GM19328 (cell line): ENCODE results near the gene HTR1A.

Experiments used
- ATAC-seq: cut with Tn5 transposase; IDR thresholded peaks from one replicate; pipeline ENCODE4 v1.9.1; 2021; ENCODE audit warnings: mild to moderate bottlenecking, moderate library complexity; ENCODE audit not compliant: unreplicated experiment

The HTR1A gene

DNA sequence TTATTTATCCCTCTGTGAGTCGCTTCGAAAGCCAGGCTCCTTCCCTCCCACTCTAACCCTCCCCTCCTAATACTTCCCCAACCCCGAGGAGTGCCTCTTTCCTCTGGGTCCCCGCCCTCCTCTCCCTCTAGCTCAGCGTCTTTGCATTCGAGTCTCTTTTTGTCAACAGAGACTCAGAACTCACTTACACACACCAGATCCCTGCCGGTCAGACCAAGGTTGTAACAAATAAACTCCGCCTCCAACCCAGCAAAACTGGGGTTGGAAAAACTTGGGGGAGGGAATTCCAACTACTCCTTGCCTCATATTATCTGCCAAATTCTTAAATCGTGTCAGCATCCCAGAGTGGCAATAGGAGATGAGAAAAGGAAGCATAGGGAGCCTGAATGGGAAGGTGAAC is at the start of gene HTR1A:
Gene HTR1A, minus strand, starts transcription at position 167 of the 400 bp plus-strand sequence. CDS start 726 bp downstream, outside the sequence.
- no peak for ATAC-seq

DNA sequence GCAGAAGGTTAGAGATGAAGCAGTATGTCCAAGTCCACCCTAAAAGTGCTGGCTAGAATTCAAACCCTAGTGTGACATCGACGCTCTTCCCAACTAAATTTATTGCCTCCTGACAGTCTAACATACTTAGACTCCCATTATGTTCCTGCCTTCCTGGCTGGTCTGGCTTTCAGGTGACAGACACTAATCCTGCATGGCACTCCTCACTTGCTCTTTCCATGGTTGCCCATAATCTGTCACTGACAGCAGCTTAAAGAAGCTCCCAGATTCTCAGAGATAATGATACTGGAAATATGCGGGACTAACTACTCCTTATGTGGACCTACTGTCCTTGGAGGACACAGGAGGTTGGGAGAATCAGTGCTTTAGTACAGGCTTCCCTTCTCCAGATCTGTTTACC is 41.7 kb upstream of the HTR1A start:
- no peak for ATAC-seq

DNA sequence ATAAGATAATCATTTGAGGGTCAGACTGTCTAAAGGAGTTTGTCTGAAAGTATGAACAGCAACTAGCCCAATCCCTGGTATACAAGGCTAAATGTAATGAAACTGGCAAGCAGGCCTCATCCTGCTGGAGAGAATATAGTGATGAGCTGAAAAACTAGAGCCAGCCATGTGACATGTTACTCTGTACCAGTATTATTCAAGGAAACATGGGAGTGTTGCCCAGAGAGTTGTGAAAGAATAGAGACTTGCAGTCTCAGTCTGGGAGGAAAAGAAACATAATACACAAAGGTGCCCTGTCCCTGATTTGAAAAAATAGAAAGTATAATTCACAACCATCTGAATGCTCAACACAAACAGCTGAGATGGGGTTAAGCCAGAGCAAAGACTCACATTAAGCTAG is 37.9 kb upstream of the HTR1A start:
- no peak for ATAC-seq

DNA sequence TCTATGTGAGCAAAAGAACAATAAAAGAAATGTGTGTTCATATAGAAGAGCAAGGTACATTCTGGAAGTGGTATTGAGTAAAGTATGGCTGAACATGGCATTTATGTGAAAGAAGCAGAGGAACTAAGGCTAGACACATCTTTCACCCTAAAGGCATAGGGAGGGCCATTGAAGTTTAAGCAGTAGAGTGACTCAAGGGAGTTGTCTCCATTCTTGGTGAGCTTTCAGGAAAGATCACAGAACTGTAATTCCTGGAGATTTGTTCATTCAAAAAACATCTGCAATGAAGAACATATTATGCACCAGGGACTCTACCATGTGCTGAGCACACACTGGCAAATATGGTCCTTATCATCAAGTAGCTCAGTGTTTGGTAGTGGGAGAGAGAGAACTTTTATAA is 24.8 kb upstream of the HTR1A start:
- no peak for ATAC-seq

DNA sequence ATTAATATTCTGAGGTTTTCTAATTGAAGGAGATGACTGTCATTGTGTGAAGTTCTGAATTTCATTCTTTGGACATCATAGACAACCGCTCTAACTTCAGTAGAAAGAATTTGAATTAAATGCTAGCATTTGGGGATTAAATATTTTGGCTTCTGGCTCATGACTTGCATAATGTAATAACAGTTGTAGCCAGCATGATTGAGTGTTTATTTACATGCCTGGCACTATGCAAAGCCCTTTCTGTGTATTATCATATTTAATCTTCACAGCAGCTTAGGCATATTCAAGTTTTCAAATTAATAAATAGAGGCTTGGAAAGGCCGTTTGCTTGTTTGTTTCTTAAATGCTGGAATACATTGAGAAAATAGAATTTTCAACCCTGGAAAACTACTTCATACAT is 19.6 kb upstream of the HTR1A start:
- no peak for ATAC-seq

DNA sequence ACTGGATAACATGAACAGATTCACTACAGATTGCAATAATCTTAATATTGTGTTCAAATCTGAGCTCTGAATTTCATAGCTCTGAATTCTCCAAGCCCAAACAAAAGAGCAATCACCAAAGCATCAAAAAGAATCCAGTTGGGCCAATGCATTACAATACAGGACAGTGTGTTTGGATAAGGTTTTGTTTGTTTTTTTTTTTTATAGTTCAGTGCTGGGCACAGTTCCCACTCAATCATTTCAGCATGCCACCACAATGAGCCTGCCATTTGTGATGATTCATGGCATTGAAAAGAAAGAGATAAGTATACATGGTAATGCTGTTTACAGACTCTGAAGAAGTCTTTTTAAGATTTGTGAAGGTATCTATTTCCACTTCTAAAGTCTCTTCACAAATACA is 1.7 kb upstream of the HTR1A start:
- ATAC-seq: no peak

DNA sequence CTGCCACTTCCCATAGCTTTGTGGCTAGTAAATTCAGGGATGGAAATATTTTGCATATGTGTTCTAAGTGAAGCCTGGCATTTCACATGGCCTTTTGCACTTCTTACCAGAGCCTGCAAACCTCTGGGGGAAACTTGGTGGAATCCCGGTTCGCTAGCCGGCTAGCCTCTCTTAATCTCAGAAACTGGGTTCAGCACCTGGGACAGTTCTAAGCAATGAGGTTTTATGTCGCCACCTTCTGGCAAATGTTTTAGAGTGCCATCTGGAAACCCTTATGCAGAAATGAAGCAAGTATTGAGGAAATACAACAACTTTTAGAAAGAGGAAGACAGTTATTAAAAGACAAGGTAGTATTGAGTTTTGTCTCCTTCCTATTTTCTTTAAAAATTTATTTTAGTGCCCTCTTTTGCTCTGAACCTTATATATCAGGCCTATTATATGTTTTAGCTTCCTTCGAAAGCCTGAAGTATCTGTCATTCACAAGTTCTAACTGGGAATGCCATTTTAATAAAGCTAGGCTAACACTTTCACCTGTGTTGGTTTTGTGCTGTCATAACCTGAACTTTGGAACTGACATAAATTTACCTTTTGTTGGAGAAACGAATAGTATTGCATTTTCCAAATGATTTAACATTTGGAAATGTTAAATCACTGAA is 963 bp upstream of the HTR1A start:
- ATAC-seq: no peak

DNA sequence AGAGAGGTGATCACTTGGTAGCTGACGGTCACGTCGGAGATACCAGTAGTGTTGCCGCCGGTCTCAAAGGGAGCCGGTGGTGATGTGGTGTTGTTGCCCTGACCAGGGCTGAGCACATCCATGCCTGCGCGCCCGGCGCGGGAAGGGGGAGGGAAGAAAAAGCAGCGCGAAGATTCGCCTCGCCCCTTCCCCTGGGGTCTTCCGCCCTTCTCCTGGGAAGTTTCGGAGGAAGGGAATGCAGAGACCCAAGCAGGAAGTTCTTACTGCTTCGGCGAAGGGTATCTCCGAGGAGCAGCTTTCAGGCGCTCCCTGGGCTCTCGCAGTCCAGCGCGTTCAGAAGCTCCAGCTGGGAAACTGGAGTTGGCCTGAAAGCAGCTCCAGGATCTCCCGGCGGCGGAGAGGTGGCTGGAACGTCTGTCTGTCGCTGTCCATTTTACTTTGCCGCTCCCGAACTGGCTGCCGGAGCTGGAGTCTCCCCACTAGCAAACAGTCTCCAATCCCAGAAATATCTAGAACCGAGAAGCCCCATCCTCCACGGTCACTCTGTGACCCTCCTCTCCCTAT is 565 bp downstream of the HTR1A start:
- no peak for ATAC-seq

DNA sequence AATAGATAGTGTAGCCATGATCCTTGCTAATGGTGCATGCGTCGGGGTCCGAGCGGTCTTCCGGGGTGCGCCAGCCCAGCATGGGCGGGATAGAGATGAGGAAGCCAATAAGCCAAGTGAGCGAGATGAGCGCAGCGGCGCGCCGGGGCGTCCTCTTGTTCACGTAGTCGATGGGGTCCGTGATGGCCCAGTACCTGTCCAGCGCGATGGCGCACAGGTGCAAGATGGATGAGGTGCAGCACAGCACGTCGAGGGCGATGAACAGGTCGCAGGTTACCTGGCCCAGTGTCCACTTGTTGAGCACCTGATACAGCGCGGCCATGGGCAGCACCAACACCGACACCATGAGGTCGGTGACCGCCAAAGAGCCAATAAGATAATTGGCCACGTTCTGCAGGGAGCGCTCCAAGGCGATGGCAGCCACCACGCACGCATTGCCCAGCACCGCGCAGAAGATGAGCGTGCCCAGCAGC is 1.1 kb downstream of the HTR1A start:
- no peak for ATAC-seq

DNA sequence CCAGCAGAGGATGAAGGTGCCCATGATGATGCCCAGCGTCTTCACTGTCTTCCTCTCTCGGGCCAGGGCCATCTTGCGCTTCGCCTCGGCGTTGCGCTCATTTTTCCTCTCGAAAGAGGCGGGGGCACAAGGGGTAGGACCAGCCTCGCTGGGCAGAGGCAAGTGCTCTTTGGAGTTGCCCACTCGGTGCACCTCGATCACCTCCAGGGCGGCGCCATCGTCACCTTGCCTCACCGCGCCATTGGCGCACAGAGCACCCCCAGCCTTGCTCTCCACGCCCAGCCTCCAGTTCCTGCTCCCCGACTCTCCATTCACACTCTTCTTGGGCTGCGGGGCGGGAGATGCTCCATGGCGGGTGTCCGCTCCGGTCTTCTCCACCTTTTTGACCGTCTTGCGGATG is 1.6 kb downstream of the HTR1A start:
- no peak for ATAC-seq

DNA sequence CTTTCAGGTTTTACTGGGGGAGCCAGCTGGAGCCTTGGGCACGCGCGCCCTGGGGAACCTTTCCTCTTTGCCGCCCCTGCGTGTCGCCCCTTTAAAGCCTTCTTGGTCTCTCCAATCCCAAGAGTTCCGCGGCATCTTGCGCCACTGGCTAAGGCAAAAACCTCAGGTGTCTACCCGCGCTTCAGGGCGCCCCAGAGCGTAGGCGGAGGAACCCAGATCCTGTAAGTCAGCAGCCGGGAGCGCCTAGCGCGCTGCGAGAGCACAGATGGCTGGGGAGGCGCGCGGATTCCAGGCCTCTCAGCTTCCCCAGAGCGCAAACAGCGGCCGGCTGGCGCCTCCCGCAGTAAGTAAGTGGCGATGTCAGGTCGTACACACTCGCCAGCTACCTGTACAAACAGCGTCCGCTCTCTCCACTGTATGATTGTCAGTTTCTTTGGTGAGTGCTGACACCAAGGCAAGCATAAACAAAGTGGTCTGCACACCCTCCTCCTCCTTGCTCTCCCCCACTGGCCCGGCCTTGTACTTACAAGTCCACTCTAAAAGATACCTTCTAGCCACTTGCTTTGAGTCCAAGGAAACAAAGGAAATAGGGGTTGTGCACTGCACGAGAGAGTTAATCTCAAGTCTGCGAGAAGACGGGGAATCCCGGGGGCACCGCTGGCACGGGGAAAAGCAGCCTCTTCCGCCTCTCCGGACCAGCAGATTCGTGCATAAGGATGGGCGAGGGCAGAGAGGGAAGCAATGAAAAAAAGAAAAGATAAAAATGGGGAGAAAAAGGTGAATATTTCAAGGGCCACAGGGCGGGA is 2.9 kb downstream of the HTR1A start:
- ATAC-seq: no peak

DNA sequence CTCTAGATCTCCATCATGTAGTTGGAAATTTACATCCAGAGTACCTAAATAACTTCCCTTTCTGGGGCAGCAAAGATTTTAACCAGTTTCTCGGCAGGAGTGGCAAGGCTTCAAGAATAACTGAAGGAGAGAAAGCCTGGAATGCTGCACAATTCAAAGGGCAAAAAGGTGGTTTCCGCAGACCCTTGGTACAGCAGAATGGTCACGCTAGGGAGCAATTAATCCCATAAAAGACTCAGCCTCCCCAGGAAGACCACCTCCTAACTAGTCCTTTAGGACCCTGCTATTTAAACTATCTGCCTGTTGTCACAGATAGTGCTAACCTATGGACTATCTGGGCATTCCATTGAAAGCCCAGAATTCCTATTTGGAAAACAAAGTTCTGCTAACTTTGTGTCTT is 3.6 kb downstream of the HTR1A start:
- no peak for ATAC-seq

DNA sequence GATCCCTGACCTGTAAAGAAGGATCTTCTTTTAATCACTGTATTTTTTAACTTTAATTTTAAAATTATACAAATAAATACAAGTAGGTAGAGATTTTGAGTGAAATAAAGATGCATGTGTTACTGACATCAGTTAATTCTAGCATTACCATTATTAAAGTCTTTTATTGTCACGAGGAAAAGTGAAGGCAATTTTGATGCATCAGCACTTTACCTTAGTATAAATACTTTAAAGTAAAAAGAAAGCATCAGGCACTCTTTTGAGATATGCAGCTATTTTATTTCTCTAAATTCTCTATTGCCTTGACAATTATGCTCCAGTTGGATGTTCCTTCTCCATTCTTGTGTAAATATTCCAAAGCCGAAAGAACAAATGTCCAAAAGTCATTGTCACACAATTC is 4.6 kb downstream of the HTR1A start:
- no peak for ATAC-seq

DNA sequence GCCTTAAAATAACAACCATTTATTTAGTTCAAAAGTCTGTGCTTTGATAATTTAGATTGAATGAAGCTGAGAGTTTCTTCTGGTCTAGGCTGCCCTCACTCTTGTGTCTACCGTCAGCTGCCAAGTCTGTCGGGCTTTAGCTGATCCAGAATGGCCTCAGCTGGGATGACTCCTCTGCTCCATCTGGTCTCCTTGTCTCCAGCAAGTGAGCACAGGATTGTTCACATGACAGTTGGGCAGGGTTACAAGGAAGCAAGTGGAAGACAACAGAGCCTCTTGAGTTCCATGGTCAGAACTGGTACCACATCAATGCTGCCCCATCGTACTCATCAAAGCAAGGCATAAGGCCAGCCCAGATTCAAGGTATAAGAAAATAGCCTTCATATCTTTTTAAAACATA is 9.0 kb downstream of the HTR1A start:
- no peak for ATAC-seq

DNA sequence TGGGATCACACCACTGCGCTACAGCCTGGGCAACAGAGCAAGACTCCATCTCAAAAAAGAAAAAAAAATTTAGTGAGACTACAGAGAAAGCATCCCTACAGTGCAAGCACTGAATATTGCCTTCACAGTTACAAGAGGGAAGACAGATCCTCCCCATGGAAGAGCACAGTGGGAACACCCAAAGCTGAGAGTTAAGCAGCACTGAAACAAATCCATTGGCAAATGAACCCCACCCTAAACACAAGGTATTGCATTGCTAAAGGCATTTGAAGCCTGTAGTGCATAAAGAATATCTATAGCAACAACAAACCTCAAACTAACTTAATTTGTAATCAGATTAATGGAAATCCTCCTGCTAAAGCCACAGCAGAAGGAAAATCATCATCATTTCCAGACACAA is 27.1 kb downstream of the HTR1A start:
- no peak for ATAC-seq

DNA sequence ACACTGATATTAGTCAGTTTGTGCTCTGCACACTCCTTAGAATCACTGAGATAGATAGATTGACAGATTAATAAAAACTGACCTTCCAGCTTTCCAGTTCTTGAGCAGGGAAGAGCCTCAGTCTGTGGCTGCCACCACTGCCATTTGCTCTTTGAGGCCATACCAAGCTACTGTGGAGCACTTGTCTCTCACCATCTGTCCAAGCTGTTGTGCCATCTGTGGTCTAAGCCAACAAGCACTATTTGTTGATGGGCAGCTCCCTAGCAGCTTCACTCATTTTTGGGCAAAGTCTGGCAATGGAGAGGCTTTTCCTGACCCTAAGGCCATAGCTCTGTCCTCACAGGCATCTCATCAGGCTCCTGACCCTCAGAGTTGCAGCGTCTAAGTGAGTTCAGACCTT is 30.4 kb downstream of the HTR1A start:
- ATAC-seq: no peak

DNA sequence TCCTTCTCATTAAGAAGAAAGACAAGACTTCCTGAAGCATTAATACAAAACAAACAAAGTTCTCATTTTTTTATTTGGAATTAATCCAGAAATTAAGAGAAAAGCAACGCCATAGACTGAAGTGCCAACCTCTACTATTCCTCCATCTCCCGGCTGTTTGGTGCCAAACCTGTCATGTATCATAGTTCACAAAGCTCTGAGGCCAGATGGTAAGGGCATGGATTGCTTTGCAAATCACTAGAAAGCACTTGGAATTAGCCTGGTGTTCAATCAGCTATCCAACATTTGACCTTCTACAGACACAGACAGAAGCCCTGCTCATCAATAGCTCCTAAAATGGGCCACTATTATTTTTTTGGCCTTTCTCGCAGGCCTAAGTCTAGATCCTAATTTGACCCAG is 33.8 kb downstream of the HTR1A start:
- ATAC-seq: no peak

DNA sequence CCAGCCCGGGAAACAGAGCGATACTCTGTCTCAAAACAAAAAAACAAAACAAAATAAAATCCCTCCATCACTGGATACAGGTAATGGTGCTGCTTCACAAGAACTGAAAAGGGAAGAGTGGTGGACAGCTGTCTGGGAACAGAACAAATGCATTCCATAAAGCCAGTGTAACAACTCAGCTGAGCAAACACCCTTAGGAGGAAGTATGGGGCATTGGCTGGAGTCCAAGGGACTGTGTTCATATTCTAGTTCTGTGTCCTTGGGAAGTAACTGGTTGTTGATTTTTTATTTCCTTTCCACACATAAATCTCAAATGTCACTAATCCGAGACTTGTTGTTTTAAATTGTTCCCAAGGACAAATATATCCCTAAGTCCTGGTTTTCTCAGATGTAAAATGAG is 38.3 kb downstream of the HTR1A start:
- ATAC-seq: no peak

DNA sequence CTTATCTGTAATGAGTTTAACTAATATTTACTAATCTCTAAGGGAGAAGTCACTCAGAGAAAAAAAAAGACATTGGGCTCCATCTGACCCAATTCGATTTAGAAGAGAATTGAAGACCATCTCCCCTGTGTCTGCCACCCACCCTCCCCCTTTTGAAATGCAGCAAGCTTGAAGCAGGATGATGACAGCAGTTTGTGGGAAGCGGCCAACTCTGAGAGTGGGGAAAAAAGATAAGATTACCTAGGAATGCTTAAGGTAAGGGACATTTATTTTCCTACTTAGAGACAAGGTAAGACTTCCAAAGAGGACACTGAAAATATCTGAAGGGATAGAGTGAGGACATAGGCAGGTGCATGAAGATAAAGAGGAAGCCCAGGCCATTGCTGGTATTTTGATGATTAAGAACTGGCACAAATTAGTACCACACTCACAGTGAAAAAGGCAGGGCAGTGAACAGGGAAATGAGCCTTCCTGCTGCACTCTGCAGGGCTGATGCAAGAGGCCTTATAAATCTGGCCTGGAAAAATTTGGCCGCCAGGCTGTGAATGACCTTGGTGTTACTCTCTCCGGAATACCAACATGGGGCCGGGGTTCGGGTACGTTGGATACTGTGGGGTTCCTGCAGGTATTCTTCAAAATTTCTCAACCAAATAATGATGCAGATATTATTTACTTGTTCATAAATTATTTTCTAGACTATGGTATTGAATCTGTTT is 42.3 kb downstream of the HTR1A start:
- ATAC-seq: no peak

DNA sequence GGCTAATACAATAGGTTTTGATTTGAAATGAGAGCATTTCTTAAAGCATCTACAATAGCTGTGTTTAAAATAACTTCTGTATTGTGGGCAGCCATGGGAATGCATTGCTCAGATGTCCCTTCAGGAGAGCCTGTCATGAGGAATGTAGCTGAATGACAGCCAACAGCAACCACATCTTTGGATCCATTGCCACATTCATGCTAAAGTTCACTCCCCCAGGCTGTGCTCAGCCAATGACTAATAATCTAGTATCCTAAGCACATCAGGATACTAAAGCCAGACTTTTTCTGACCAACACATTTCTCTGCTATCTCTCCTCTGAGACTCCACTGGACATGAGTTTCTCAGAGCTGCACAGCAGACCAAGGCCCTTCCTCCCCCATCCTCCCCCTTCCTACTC is 45.5 kb downstream of the HTR1A start:
- ATAC-seq: no peak

DNA sequence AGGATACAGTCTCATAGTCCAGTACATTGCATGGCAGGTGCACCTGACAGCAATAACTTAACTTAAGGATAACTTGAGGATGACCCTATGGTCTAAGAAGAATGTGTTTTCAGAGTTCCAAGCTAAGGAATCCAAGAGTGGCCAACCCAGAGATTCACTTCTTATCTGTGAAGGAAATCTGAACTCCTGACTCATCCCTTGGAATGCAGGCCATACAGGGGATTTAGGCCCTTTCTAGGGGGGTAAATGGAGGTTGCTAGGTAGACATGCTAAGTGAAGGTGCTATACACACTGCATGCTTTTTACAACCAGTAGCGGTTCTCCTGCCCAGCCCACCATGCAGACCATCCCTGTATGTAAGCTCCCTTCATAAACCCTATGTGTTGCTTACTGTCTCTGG is 50.4 kb downstream of the HTR1A start:
- ATAC-seq: no peak
